HG03066 (cell line): ENCODE results near the gene ZNF618.

ENCODE experiments used
- ATAC-seq: cut with Tn5 transposase; IDR thresholded peaks from one replicate; pipeline ENCODE4 v1.9.1; 2021; ENCODE audit warnings: low read depth; ENCODE audit not compliant: unreplicated experiment

ZNF618 gene

GRCh38 chr9:113997610-113998009 lies 121.5 kb downstream of the ZNF618 start:
- ATAC-seq, result no peak

- ATAC-seq, result no peak
Measured at GRCh38 chr9:113998114-113998513, 122.0 kb downstream of the ZNF618 start.

- no peak for ATAC-seq
Measured at GRCh38 chr9:113998525-113999255, 122.6 kb downstream of the ZNF618 start.

- ATAC-seq, result no peak
Measured at GRCh38 chr9:113999256-114000062, 123.3 kb downstream of the ZNF618 start.

GRCh38 chr9:114000063-114000454 lies 124.0 kb downstream of the ZNF618 start:
- ATAC-seq, result no peak

GRCh38 chr9:114000671-114001409 lies 124.7 kb downstream of the ZNF618 start:
- no peak for ATAC-seq

GRCh38 chr9:114001410-114001685 lies 125.2 kb downstream of the ZNF618 start:
- ATAC-seq, result no peak

- ATAC-seq, result no peak
Measured at GRCh38 chr9:114001794-114002261, 125.7 kb downstream of the ZNF618 start.

- ATAC-seq, result no peak
Measured at GRCh38 chr9:114002271-114002985, 126.3 kb downstream of the ZNF618 start.

GRCh38 chr9:114002986-114003350 lies 126.9 kb downstream of the ZNF618 start:
- no peak for ATAC-seq

GRCh38 chr9:114003351-114003750 lies 127.2 kb downstream of the ZNF618 start:
- ATAC-seq, result no peak

- no peak for ATAC-seq
Measured at GRCh38 chr9:114003758-114004157, 127.6 kb downstream of the ZNF618 start.

- no peak for ATAC-seq
Measured at GRCh38 chr9:114004221-114004716, 128.2 kb downstream of the ZNF618 start.

GRCh38 chr9:114005371-114006154 lies 129.5 kb downstream of the ZNF618 start:
- ATAC-seq, result no peak

- no peak for ATAC-seq
Measured at GRCh38 chr9:114006155-114006550, 130.0 kb downstream of the ZNF618 start.

GRCh38 chr9:114006931-114007691 lies 131.0 kb downstream of the ZNF618 start:
- no peak for ATAC-seq

- ATAC-seq, result no peak
Measured at GRCh38 chr9:114007991-114008666, 132.0 kb downstream of the ZNF618 start.

GRCh38 chr9:114008667-114009410 lies 132.7 kb downstream of the ZNF618 start:
- ATAC-seq, result no peak
